GF-D8 (cell line): ENCODE data around the gene DCT.
A peak's percentile ranks its signal among the peaks of the same experiment; 100 is the strongest.
"Not testable (repeated sequence)": the region's sequence is repeated elsewhere in the genome, so short reads cannot be mapped to it uniquely, and the experiment has no call there.

Experiments
- DNase-seq: peaks from one replicate; lab custom pipeline; 2025; lab: John Stamatoyannopoulos, UW

The DCT gene

DNA sequence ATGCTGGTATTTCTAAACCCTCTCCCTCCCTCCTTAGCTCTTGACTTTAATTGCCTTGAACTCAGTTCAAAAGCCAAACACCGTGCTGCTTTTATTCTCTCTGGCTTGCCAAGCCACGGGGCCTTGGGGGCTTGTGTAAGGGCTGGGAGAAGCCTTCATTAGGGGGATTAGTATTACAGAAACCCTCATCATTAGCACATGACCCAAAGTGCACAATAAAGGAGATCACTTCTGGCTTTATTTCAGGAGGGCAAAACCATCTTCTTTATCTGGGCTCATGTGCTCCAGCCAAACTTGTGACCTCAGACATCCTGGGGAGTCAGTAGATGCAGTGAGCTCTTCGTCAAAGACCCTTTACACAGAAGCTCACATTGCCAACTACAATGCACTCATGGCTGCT lies at the start of gene DCT:
TSS of gene DCT (minus strand) at position 67 of the 400 bp plus-strand sequence. CDS start 427 bp downstream, outside the sequence.
- DNase-seq: no peak

DNA sequence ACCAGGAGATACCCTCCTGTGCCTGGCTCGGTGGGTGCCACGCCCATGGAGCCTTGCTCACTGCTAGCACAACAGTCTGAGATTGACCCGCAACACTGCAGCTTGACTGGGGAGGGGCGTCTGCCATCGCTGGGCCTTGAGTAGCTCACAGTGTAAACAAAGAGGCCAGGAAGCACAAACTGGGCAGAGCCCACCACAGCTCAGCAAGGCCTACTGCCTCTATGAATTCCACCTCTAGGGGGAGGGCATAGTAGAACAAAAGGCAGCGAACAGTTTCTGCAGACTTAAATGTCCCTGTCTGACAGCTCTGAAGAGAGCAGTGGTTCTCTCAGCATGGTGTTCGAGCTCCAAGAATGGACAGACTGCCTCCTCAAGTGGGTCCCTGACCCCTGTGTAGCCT lies 47.5 kb upstream of the DCT start:
- DNase-seq: not testable (repeated sequence)

DNA sequence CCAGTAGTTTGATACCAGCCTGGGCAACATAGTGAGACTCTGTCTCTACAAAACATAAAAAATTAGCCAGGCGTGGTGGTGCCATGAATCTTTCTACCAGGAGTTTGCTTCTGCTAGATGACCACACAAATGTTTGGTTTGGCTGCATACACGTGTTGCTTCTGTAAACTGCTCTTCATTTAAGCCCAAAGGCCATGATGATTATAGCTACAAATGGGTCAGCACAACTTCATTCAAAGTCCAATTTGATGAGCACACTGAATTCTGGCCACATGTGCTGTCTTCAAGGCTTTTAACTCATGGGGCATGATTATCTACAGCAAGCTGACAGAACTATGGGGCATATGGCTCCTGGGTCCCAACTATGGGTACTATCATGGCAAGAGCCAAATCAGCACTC lies 46.3 kb upstream of the DCT start:
- DNase-seq: no peak

DNA sequence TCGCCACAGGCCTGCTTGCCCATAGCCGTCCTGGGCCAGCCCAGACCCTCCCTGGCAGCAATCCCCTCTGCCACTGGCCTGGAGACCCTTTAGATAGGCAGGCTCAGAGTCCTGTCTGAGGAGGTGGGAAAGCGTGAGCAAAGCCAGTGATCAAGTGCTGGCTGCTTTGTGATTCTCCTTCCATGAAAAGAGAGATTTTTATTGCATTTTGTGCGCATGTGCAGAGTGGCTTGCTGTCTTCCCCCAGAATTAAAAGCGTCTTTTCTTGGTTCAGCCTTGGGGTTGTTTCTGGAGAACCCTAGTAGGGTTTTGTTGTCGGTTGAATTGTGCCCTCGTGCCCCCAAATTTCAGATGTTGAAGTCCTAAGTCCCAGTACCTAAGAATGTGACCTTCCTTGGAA lies 44.9 kb upstream of the DCT start:
- no peak for DNase-seq

DNA sequence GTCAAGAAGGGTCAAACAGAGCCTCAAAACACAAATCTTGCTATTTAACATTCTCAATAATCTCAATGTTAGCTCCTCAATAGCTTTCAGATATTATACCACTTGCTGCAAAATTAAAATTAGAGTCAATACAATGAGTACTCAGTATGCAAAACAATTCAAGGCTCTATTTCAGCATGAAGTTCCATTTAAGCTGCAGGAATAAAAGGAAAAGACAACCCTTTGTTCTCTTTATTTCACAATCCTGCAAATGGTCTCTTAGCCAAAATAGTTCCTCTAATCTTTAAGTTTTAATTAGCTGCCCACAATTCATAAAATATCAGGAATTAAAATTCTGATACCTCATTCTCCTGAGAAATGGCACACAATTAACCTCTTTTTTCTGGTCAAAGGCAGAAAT lies 40.5 kb upstream of the DCT start:
- DNase-seq: no peak

DNA sequence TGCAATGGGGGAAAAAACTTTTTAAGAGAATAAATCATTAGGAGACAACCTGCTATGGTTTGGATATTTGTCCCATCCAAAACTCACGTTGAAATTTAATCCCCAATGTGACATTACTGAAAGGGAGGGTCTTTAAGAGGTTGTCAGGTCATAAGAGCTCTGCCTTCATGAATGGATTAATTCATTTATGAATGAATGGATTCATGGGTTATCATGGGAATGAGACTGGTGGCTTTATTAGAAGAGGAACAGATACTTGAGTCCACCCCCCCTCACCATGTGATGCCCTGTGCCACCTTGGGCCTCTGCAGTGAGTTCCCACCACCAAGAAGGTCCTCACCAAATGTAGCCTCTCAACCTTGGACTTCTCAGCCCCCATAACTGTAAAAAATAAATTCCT lies 37.0 kb upstream of the DCT start:
- DNase-seq: no peak

DNA sequence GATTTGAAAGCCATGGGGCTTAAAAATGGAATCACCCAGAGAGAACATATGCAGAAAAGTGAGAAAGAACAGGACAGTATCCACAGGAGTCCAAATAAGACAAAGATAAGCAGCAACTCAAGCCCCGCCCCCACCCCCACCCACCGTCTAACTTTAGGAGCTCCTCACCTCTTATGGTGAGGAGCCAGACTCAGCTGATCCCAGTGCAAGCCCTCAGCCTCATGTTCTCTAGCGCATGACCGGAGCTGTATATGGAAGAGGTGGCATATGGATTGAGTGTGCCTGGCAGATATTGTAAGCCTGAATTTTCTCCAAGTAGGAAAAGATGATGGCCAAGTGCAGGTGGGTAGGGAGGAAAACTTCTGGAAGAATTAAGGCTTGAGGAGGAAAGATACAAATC lies 36.4 kb upstream of the DCT start:
- no peak for DNase-seq

DNA sequence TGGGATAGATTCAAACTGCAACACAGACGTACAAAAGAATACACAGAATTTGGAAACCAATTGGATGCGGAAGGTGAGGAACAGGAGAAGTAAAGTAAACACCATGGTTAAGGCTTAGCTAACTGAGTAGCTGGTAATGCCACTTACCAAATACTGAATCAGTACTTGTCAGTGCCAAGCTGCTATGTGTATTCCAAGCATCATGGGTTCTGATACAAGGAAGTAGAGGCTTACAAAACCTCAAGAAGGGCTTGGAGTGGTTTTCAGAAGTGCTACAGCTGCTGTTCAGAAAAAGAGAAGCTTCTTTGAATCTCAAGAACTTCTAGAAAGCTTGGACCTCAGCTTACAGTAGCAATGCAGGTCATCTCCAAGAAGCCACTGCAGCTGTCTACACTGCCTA lies 35.9 kb upstream of the DCT start:
- no peak for DNase-seq

DNA sequence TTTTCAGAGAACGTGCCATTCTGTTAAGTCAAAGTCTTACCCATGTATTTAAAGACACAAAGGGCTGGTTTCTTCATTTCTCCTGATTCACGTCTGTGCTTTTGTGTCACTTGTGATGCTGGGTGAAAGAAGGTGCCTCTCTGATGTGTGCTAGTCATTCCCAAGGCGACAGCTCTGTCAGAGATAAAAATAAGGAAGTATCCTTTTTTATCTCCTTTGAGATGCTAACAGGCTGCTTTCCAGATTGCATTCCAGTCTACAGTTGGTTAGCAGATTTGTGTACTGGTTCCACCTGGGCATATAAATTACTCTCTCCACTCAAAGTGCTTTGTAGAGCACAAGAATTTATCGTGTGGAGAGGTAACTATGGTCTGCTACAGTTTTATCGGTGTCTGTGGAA lies 33.5 kb upstream of the DCT start:
- DNase-seq: no peak

DNA sequence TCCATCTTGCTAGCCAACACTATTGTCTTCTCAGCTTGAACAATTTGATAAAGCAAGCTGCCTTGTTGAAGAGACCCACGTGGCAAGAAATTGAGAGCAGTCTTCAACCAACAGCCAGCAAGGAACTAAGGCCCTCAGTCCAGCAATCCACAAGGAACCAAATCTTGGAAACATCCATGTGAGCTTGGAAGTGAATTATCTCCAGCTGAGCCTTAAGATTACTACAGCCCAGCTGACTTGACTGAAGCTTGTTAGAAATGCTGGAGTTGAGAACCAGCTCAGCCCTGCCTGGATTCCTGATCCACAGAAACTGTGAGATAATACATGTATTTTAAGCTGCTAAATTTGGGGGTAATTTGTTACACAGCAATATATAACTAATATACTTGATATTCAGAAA lies 26.2 kb upstream of the DCT start:
- no peak for DNase-seq

DNA sequence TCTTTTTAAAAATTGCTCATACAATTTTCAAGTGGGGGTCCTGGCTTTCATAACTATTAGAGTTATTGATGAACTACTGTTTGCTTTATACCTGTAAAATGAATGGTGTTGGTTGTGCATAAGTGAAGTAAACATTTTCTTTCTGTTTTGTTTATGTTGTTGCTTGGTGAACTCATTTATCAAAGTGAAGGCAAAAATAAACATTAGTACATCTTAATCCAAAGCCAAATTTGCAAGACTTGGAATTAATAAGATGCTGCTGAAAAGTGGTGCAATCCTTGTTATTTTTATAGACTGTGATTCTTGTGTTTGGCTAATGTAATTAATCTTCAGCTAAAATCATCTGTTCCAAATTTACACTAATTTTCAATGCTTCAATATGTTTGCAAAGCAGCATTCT lies 24.4 kb upstream of the DCT start:
- DNase-seq: no peak

DNA sequence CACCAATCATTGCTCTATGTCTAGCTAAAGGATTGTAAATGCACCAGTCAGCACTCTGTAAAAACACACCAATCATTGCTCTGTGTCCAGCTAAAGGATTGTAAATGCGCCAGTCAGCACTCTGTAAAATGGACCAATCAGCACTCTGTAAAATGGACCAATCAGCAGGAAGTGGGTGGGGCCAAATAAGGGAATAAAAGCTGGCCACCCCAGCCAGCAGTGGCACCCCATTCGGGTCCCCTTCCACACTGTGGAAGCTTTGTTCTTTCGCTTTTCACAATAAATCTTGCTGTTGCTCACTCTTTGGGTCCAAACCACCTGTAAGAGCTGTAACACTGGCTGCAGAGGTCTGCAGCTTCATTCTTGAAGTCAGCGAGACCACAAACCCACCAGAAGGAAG lies 19.3 kb upstream of the DCT start:
- DNase-seq: not testable (repeated sequence)

DNA sequence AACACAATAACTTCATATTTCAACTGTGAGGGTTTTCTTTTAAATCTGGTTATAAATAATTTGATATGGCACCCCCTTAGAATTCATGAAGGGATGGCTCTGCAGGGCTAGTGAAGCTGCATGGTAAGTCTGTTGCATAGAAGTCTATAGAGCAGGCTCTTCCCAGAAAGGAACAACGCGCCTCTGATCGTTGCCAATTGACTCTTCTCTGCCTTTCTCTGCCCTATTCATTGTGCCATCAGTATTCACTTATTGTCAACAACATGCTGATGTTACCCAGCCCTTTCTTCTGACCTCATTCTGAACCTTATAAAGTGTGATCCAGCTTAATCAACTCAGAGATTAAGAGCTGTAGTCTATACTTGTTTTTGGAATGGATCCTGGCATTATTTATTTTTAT lies 16.3 kb upstream of the DCT start:
- DNase-seq: no peak

DNA sequence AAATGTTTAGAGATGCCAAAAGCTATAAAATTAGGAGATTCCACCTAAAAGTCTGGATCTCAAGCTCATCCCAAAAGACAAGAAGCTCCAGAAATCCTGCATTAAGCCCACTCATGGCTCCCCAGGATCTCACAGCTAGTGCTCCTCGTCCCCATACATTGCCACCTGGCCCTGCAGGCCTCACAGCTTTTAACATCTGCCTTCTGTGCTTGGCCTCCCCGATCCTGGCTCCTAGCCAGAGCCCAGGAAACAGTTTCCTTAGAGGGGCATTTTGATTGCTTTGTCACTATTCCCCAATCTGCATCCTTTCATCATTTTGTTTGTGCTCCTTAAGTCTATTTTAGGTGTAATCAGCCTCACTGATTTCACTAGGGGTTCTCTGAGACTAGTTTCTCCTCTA lies 14.5 kb upstream of the DCT start:
- DNase-seq: no peak

DNA sequence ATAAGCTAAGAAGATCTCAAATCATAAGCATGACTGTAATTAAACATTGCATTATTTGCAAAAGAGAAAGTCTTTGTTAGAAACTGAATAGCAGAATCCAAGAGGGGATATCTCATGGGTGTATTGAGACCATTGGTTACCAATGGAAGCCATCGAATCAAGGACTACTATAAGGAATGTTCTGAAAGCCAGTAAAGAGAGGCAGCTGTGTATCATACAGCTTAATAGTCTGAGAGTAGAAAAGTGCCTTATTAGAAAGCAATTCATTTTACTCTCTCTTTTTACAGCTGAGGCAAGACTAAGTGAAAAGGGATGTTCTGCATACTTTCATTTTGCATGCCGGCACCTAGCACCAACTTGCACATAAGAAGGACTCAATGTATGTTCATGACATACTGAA lies 7.6 kb upstream of the DCT start:
- no peak for DNase-seq

DNA sequence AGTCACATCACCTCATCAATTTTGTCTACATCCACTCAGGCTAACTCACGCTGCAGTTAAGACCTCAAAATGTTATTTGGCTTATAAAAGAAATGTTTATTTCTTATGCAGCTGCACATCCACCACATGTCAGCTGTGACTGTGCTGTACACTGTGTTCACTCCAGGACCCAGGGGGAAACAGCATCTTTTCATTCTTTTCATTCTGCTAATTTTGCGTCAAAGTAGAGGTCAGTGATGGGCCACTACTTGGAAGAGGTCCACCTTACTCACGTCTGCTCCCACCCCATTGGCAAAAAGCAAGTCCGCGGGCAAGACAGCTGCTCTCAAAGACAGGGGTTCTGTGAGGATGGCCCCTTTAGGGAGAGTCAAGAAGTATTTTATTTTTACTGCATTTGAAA lies 4.5 kb upstream of the DCT start:
- DNase-seq: no peak

DNA sequence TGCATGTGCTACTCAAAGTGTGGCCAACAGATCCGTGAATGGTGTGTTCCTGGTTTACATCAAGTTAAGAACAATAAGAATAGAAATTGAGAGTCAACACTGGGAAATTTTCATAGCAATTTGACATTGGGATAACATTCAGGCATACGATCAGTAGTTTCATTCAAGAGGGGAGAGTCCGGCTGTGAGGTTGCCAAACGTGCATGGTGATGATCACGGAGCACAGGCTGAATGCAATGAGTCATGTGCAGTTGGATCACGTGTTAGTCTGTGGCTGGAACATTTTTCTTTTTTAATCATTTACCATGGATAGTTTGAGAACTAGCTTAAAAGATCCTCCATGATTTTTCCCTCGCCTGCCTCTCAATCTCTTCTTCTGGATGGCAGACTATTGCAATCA lies 2.5 kb upstream of the DCT start:
- DNase-seq: no peak

DNA sequence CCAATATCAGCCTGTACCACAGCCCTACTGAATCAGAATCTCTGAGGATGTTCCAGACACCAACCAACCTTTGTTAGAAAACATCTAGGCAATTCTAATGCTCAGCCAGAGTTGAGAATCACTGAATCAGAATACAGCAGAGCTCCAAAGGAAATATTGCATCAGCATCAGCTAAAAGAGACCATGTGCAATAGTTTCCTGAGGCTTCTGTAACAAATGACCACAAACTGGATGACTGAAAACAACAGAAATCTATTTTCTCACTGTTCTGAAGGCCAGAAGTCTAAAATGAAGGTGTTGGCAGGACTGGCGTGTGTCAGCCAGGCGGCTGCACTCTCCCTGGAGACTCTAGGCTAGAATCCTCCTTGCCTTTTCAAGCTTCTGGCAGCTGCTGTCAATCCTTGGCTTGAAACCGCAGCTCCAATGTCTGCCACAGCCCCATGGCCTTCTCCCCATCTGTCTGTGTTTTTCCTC lies 1.2 kb upstream of the DCT start:
- DNase-seq: peak; percentile 87

DNA sequence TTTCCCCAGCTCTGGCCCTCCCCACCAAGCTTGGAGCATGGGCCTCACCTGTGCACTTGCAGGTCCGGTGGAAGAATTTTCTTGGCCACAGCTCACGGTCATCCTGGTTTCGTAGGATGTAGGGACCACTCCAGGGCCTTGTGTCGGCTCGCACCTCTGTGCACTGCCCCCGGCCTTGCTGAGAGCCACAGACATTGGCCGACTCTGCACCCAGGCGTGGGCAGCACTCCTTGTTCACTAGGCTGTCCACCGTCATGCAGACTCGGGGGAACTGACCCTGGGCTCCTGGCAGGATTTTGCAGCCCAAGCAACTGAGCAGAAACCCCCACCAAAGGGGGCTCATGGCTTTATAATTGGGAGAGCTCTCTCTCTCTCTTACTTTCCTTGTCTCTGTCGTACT lies 569 bp downstream of the DCT start:
- no peak for DNase-seq

DNA sequence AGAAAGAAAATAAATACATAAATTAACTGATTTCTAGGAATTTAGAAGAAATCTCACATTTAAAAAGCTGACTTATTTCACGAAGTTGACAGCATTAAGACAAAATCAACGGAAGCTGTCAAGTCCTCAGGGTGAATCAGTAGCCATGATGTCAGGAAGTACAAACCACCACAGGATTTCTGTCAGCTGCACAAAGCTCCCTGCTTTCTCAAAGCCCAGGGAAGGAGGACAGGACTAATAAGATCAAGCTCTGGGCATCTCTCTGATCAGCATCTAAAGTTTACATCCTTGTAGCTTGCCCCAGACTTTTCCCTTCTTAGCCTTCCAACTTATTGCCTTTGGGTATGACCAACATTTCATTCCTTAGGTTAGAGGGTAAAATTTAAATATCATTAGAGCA lies 9.4 kb downstream of the DCT start:
- no peak for DNase-seq

DNA sequence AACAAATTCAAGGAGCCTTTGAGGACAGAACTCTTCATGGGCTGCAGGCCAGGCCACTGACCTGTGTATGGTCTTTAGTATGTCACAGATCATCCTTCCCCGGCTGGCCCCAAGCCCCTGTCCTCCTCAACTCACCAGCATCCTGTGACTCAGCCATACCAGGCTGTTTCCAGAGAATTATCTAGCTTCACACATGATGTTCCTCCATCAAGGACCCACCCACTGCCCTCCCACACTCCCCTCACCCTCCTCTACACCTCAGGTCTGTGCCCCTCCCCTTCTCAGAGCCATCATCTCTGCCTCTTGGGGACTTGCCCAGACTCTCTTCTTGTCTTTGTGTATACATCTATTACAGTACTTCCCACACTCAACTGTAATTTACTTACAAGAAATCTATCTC lies 14.7 kb downstream of the DCT start:
- no peak for DNase-seq

DNA sequence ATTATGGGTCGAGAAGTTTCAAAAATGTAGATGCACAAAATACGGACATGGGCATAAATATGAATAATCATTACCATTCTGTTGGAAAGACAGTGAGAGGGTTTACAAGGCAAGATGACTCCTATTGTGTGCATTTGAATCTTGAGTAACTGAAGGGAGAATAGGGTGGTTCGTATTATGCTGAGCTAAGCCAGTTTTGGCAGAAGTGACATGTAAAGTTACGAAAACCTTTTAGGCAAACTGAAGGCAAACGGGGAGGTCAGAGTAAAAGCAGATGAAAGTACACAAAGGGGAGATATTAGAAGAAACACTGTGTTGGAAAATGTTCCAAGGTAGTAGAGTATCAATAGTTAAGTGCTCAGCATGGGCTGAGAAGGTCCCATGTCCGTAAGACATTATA lies 16.8 kb downstream of the DCT start:
- DNase-seq: no peak

DNA sequence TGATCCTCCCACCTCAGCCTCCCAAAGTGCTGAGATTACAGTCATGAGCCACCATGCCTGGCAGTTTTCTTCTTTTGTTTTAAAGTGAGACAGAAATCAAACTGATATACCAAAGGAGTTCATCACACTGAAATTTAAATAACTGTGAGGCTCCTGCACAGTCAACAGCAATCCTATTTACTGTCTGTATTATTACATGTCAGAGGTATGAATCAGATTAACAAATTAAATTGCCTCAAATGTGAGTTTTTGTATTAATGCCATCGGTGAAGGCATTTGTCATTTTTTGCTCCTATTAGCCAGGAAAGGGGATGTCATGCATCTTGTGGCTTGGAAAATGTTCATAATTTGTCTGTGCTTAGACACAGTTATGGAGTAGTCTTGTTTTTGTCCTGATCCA lies 20.4 kb downstream of the DCT start:
- DNase-seq: no peak

DNA sequence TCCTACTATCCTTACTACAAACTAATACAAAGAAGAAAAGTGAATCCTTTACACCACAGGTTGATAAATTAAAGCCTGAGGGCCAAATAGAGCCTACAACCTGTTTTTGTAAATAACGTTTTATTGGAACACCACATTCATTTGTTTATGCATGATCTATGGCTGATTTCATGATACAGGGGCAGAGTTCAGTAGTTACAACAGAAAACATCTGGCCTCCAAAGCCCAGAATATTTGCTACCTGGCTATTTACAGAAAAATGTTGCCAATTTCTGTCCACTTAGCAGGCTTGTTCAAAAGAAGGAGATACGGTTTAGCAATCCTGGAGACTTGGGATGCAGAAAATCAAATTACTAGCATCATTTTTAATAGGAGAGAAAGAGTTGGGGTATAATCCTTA lies 24.1 kb downstream of the DCT start:
- no peak for DNase-seq

DNA sequence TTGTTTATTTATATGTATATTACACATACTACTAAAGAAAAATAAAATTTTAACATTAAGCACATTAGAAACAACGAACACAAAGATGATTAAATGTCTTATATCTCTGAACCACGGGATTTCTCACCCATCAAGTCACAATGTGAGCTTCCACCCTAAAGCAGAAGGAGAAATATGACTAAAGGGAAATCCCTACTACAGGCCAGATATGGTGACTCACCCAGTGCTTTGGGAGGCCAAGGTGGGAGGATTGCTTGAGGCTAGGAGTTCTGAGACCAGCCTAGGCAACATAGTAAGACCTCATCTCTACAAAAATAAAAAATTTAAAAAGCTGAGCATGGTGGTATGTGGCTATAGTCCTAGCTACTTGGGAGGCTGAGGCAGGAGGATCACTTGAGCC lies 24.6 kb downstream of the DCT start:
- no peak for DNase-seq
